K562 (cell line): ENCODE results near the gene SRGAP3. TPM values are rescaled to one million over a fixed set of nuclear protein-coding genes. Genes with fewer than 3 reads are reported as not detected.

Experiments
- ATF6 ChIP-seq: sonication (generic); formaldehyde crosslinking; IDR thresholded peaks from 2 replicates; pipeline ENCODE4 v1.4.0; 2020; ENCODE audit warnings: mild to moderate bottlenecking, missing genetic modification reagents
- BRF2 ChIP-seq: IDR thresholded peaks from 3 replicates; pipeline ENCODE4 v1.6.1; 2011; ENCODE audit warnings: borderline replicate concordance, mild to moderate bottlenecking; ENCODE audit not compliant: insufficient read length, insufficient read depth
- CBFA2T2 ChIP-seq: fragments of 450-650 bp; conservative IDR thresholded peaks from 2 replicates; pipeline ENCODE4 v1.6.1; 2017; ENCODE audit warnings: mild to moderate bottlenecking
- ELF2 ChIP-seq: fragments of 250-450 bp; sonication (Bioruptor Pico); IDR thresholded peaks from 2 replicates; pipeline ENCODE4 v1.5.0; 2021; ENCODE audit warnings: mild to moderate bottlenecking
- L3MBTL2 ChIP-seq: fragments of 450-650 bp; IDR thresholded peaks from 2 replicates; pipeline ENCODE4 v1.6.1; 2016; ENCODE audit warnings: mild to moderate bottlenecking, moderate library complexity
- MAFG ChIP-seq: fragments of 450-650 bp; conservative IDR thresholded peaks from 2 replicates; pipeline ENCODE4 v1.6.1; 2016; ENCODE audit warnings: missing genetic modification characterization, missing compliant biosample characterization
- POLR3G ChIP-seq: IDR thresholded peaks from 2 replicates; pipeline ENCODE4 v1.6.1; 2011; ENCODE audit not compliant: insufficient read length, insufficient replicate concordance; ENCODE audit errors: extremely low read depth
- SAP30 ChIP-seq: fragments of 200-600 bp; sonication (generic); IDR thresholded peaks from 2 replicates; pipeline ENCODE4 v1.6.1; 2012; ENCODE audit warnings: borderline replicate concordance, low read depth, mild to moderate bottlenecking, moderate library complexity, low read length, control low read depth, inconsistent platforms; ENCODE audit not compliant: insufficient read depth, poor library complexity, severe bottlenecking
- TOE1 ChIP-seq, 2 experiments: fragments of 450-650 bp in 1 of 2; sonication (generic) in 1 of 2; formaldehyde crosslinking in 1 of 2; IDR thresholded peaks; 2 replicates each; pipeline versions ENCODE4 v1.7.1 to v1.8.0; 2016 to 2022; ENCODE audit warnings: borderline replicate concordance in 2 of 2, mild to moderate bottlenecking in 2 of 2, antibody characterized with exemption in 1 of 2, inconsistent platforms in 1 of 2, low read depth in 1 of 2, missing genetic modification reagents in 1 of 2, moderate library complexity in 1 of 2
- ZBTB12 ChIP-seq: fragments of 250-450 bp; sonication (Bioruptor Pico); IDR thresholded peaks from 2 replicates; pipeline ENCODE4 v1.4.0; 2020
- ZBTB9 ChIP-seq: fragments of 450-650 bp; formaldehyde crosslinking; IDR thresholded peaks from 2 replicates; pipeline ENCODE4 v1.4.0; 2020; ENCODE audit warnings: mild to moderate bottlenecking, moderate library complexity
- ZNF12 ChIP-seq: sonication (generic); formaldehyde crosslinking; IDR thresholded peaks from 2 replicates; pipeline ENCODE4 v1.4.0; 2020; ENCODE audit warnings: mild to moderate bottlenecking, missing genetic modification reagents
- ZNF175 ChIP-seq: fragments of 200-800 bp; sonication (Bioruptor generic); IDR thresholded peaks from 2 replicates; pipeline ENCODE4 v1.6.1; 2016; ENCODE audit warnings: low read depth, mild to moderate bottlenecking, missing genetic modification characterization, missing compliant biosample characterization
- ZNF431 ChIP-seq: sonication (generic); formaldehyde crosslinking; IDR thresholded peaks from 2 replicates; pipeline ENCODE4 v1.8.0; 2022; ENCODE audit warnings: mild to moderate bottlenecking, missing genetic modification reagents
- ZNF436 ChIP-seq: fragments of 250-450, 450-650 bp; sonication (Bioruptor Pico); formaldehyde crosslinking; IDR thresholded peaks from 2 replicates; pipeline ENCODE4 v1.7.0; 2020; ENCODE audit warnings: mild to moderate bottlenecking
- ZNF512 ChIP-seq: IDR thresholded peaks from 2 replicates; pipeline ENCODE4 v1.6.1; 2016; ENCODE audit warnings: missing genetic modification characterization, missing compliant biosample characterization
- ZNF740 ChIP-seq, 3 experiments: fragments of 200-800 bp in 1 of 3; sonication (Bioruptor generic) in 1 of 3; sonication (generic) in 1 of 3; formaldehyde crosslinking in 1 of 3; IDR thresholded peaks; 2 replicates each; pipeline versions ENCODE4 v1.6.1 to v1.8.0; 2016 to 2022; ENCODE audit warnings: mild to moderate bottlenecking in 2 of 3, missing compliant biosample characterization in 2 of 3, missing genetic modification characterization in 2 of 3, missing genetic modification reagents in 1 of 3
- polyA plus RNA-seq, 8 experiments: library from polyadenylated mRNA; depleted of rRNA in 4 of 8; stranded (reverse) in 5 of 8; unstranded in 3 of 8; fragments of >200 nt; fragmentation: Nextera tagmentation in 2 of 8; fragmentation: Illumina TruSeq in 1 of 8; extraction: Ambion mirVana in 2 of 8; extraction: Trizol in 1 of 8; gene quantifications; 2 replicates each; pipeline versions ENCODE4 v1.2.1 to v1.2.3, GENCODE V29; 2011 to 2014; ENCODE audit warnings: inconsistent platforms in 1 of 8, missing spikeins in 1 of 8
- total RNA-seq, 7 experiments: library from RNA; depleted of rRNA in 6 of 7; stranded (reverse); fragments of >200 nt in 6 of 7; fragmentation: Illumina TruSeq in 2 of 7; extraction: Trizol in 2 of 7; gene quantifications; 2 replicates each; pipeline versions ENCODE4 v1.2.1 to v1.2.3, GENCODE V29; 2011 to 2021; ENCODE audit warnings: low replicate concordance in 1 of 7

The SRGAP3 gene
- total and polyA plus RNA-seq, 9 of the 15 experiments (the other 6 are each of a cell fraction or from before 2014, with no cell fraction given), result 0.11 to 0.85 (median 0.35) TPM; not detected in 2

- TF ChIP-seq ZBTB12 (CRISPR knock-in tag) (no peak), ZNF431 (no peak), CBFA2T2 (no peak), ZNF12 (CRISPR knock-in tag) (no peak), SAP30 (no peak), ATF6 (CRISPR knock-in tag) (no peak), MAFG (tag) (no peak), ZNF512 (tag) (no peak), ZNF175 (CRISPR knock-in tag) (no peak), ZNF740 (CRISPR knock-in tag; IDR thresholded peaks at IDR 0.05) (no peak), ZNF740 (tag; IDR thresholded peaks at IDR 0.05) (no peak), POLR3G (no peak), TOE1 (IDR thresholded peaks at IDR 0.05; ENCODE audit: borderline replicate concordance) (no peak), TOE1 (CRISPR knock-in tag; IDR thresholded peaks at IDR 0.05; ENCODE audit: borderline replicate concordance, low read depth) (no peak), L3MBTL2 (no peak), ZBTB9 (CRISPR knock-in tag) (0 out of 2 replicates have a peak, but pooled peaks have one; percentile 28), ZNF436 (no peak), BRF2 (no peak), ELF2 (CRISPR knock-in tag) (no peak)
Measured at GRCh38 chr3:9204253-9204992, 45.0 kb downstream of the SRGAP3 start (continued).
